OCI-LY3 (cell line): Measurements from ENCODE around the gene ARL5B.

Source experiments
- EZH2phosphoT487 ChIP-seq: fragments of 200-600 bp; shearing (Covaris generic); IDR thresholded peaks from 2 replicates; pipeline ENCODE4 v1.6.1; 2018; ENCODE audit warnings: antibody characterized with exemption, mixed run types, low read depth
- TF ChIP-seq, protein P1 (sequence below): fragments of 200-600, 300-600 bp; sonication (generic); IDR thresholded peaks from 2 replicates; pipeline ENCODE4 v1.5.1; 2014; ENCODE audit warnings: antibody characterized with exemption, low read length, low read depth

DNA sequence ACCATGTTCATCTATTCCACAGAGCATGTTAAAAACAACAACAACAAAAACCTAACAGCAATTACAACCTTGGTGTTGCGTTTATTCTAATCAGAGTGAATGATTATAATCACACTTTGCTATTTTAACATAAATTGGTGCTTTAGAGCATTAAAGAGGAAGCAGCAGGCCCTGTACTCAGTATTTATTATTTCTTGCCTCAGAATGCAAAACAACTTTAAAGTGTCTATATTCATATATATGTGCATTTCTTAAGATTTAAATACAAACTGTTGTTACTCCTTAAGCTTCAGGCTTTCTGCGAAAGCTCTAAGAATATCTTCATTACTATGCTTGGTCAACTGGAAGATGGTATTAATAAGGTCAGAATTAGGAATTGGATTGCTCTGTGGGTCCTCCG lies 21.5 kb downstream of the ARL5B start:
- TF ChIP-seq, protein P1, sequence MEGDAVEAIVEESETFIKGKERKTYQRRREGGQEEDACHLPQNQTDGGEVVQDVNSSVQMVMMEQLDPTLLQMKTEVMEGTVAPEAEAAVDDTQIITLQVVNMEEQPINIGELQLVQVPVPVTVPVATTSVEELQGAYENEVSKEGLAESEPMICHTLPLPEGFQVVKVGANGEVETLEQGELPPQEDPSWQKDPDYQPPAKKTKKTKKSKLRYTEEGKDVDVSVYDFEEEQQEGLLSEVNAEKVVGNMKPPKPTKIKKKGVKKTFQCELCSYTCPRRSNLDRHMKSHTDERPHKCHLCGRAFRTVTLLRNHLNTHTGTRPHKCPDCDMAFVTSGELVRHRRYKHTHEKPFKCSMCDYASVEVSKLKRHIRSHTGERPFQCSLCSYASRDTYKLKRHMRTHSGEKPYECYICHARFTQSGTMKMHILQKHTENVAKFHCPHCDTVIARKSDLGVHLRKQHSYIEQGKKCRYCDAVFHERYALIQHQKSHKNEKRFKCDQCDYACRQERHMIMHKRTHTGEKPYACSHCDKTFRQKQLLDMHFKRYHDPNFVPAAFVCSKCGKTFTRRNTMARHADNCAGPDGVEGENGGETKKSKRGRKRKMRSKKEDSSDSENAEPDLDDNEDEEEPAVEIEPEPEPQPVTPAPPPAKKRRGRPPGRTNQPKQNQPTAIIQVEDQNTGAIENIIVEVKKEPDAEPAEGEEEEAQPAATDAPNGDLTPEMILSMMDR: no peak
- TF ChIP-seq EZH2phosphoT487: no peak
